ENCODE measurements around the gene MISP.

Gene MISP

DNA sequence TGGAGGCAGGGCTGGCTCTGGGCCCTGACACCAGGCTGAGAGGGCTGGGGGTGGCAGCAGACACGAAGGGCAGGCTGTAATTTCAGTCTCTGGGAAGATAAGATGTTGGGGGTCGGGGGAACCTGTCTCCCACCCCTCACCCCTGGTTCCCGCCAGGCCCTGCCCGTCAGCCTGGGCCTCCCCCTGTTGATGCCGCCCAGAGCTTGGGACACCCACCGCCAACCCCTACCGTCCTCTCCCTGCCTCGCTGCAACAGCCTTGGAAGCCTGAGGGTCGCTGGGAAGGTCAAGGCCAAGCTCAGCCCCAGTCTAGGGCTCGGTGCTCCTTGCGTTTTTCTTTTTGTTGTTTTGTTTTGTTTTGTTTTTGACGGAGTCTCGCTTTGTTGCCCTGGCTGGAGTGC lies 27.7 kb upstream of the MISP start:
- no peak overlapping the region for H4K12ac ChIP-seq (ENCODE audit: low read depth, low read length)
- H2AFZ ChIP-seq (ENCODE audit: insufficient read depth, low read length, poor library complexity): no peak overlapping the region
- no peak overlapping the region for H3K4ac ChIP-seq (ENCODE audit: low read depth, low read length)
- peaks cover 0 to 2% of the 10 kb centered on the region in 2 experiments for H3K36me3 ChIP-seq (ENCODE audit: control insufficient read depth in 1 of 2, insufficient read depth in 2 of 2, low read length in 2 of 2)
- H2BK12ac ChIP-seq (ENCODE audit: low read length): no peak overlapping the region
- no peak overlapping the region for H4K91ac ChIP-seq (ENCODE audit: low read depth, low read length)
- no peak overlapping the region for H3K27ac ChIP-seq (ENCODE audit: low read depth, low read length)
- H3K4me2 ChIP-seq (ENCODE audit: low read length): no peak overlapping the region
- no peaks in the 10 kb centered on the region for H3K79me1 ChIP-seq (ENCODE audit: low read length)
- H3K9ac ChIP-seq (ENCODE audit: low read length): no peak overlapping the region
- no peak for DNase-seq
- H3K27me3 ChIP-seq (ENCODE audit: insufficient read depth, low read length): no peaks in the 10 kb centered on the region
- no peak overlapping the region for H3K18ac ChIP-seq (ENCODE audit: low read length)
- H2BK5ac ChIP-seq (ENCODE audit: low read depth, low read length, poor library complexity): no peak overlapping the region
- no peak overlapping the region for H2BK120ac ChIP-seq (ENCODE audit: insufficient read depth, low read length, poor library complexity)
- WGBS (ENCODE audit: extremely low coverage, insufficient coverage, insufficient read length): no CpG with 5 or more reads among the region's 13 CpGs
- no peak overlapping the region for H3K4me3 ChIP-seq (ENCODE audit: low read depth, low read length)
- H4K8ac ChIP-seq (ENCODE audit: low read depth, low read length): no peak overlapping the region
- H3K4me1 ChIP-seq (ENCODE audit: control insufficient read depth in 1 of 2, insufficient read depth in 2 of 2, low read length in 2 of 2): no peaks in the 10 kb centered on the region
- H3K9me3 ChIP-seq (ENCODE audit: insufficient read depth, low read depth, low read length): no peaks in the 10 kb centered on the region
- H2AK5ac ChIP-seq (ENCODE audit: low read length): no peak overlapping the region
- no peak overlapping the region for H3K23ac ChIP-seq (ENCODE audit: low read length)
- H3K14ac ChIP-seq (ENCODE audit: low read length): no peak overlapping the region
- no peaks in the 10 kb centered on the region for H3K79me2 ChIP-seq (ENCODE audit: control insufficient read depth, insufficient read depth, low read length, poor library complexity)

DNA sequence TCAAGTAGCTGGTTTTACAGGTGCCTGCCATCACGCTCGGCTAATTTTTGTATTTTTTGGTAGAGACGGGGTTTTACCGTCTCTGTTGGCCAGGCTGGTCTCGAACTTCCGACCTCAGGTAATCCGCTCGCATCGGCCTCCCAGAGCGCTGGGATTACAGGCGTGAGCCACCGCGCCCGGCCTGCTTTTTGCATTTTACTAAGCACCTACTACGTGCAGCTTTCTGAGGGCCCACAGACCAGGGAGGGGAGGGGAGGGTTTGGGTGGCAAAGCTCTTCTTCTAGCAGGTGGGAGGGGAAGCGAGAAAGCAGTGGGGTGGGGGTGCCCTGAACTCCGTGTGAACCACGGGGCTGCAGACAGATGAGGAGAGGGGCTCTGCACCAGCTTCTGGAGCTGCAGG lies 27.2 kb upstream of the MISP start:
- Histone ChIP-seq H3K9ac (ENCODE audit: low read length) (no peak overlapping the region), H3K4me3 (ENCODE audit: low read depth, low read length) (no peak overlapping the region), H2BK120ac (ENCODE audit: insufficient read depth, low read length, poor library complexity) (no peak overlapping the region), H3K4ac (ENCODE audit: low read depth, low read length) (no peak overlapping the region), H3K18ac (ENCODE audit: low read length) (no peak overlapping the region), H2AFZ (ENCODE audit: insufficient read depth, low read length, poor library complexity) (no peak overlapping the region), H2BK12ac (ENCODE audit: low read length) (no peak overlapping the region), H3K9me3 (ENCODE audit: insufficient read depth, low read depth, low read length) (no peaks in the 10 kb centered on the region), H3K23ac (ENCODE audit: low read length) (no peak overlapping the region), H3K14ac (ENCODE audit: low read length) (no peak overlapping the region), H3K79me2 (ENCODE audit: control insufficient read depth, insufficient read depth, low read length, poor library complexity) (no peaks in the 10 kb centered on the region), H3K4me2 (ENCODE audit: low read length) (no peak overlapping the region), H2AK5ac (ENCODE audit: low read length) (no peak overlapping the region), H3K27me3 (ENCODE audit: insufficient read depth, low read length) (no peaks in the 10 kb centered on the region), H3K36me3 (ENCODE audit: control insufficient read depth in 1 of 2, insufficient read depth in 2 of 2, low read length in 2 of 2) (peaks cover 0 to 2% of the 10 kb centered on the region in 2 experiments), H4K91ac (ENCODE audit: low read depth, low read length) (no peak overlapping the region), H3K27ac (ENCODE audit: low read depth, low read length) (no peak overlapping the region), H4K12ac (ENCODE audit: low read depth, low read length) (no peak overlapping the region), H2BK5ac (ENCODE audit: low read depth, low read length, poor library complexity) (no peak overlapping the region), H4K8ac (ENCODE audit: low read depth, low read length) (no peak overlapping the region), H3K4me1 (ENCODE audit: control insufficient read depth in 1 of 2, insufficient read depth in 2 of 2, low read length in 2 of 2) (no peaks in the 10 kb centered on the region), H3K79me1 (ENCODE audit: low read length) (no peaks in the 10 kb centered on the region)
- no peak for DNase-seq
- WGBS (ENCODE audit: extremely low coverage, insufficient coverage, insufficient read length): no CpG with 5 or more reads among the region's 18 CpGs

GRCh38 chr19:725461-726089 lies 25.3 kb upstream of the MISP start:
- Histone ChIP-seq H2AFZ (ENCODE audit: insufficient read depth, low read length, poor library complexity) (no peak overlapping the region), H2BK5ac (ENCODE audit: low read depth, low read length, poor library complexity) (no peak overlapping the region), H3K4ac (ENCODE audit: low read depth, low read length) (no peak overlapping the region), H3K9me3 (ENCODE audit: insufficient read depth, low read depth, low read length) (no peaks in the 10 kb centered on the region), H3K79me1 (ENCODE audit: low read length) (no peaks in the 10 kb centered on the region), H3K27me3 (ENCODE audit: insufficient read depth, low read length) (no peaks in the 10 kb centered on the region), H2AK5ac (ENCODE audit: low read length) (no peak overlapping the region), H4K12ac (ENCODE audit: low read depth, low read length) (no peak overlapping the region), H4K91ac (ENCODE audit: low read depth, low read length) (no peak overlapping the region), H3K18ac (ENCODE audit: low read length) (no peak overlapping the region), H2BK120ac (ENCODE audit: insufficient read depth, low read length, poor library complexity) (no peak overlapping the region), H3K4me1 (ENCODE audit: control insufficient read depth in 1 of 2, insufficient read depth in 2 of 2, low read length in 2 of 2) (no peaks in the 10 kb centered on the region), H3K9ac (ENCODE audit: low read length) (no peak overlapping the region), H3K4me2 (ENCODE audit: low read length) (no peak overlapping the region), H3K27ac (ENCODE audit: low read depth, low read length) (no peak overlapping the region), H3K79me2 (ENCODE audit: control insufficient read depth, insufficient read depth, low read length, poor library complexity) (no peaks in the 10 kb centered on the region), H3K14ac (ENCODE audit: low read length) (no peak overlapping the region), H3K36me3 (ENCODE audit: control insufficient read depth in 1 of 2, insufficient read depth in 2 of 2, low read length in 2 of 2) (peaks cover 0 to 2% of the 10 kb centered on the region in 2 experiments), H3K23ac (ENCODE audit: low read length) (no peak overlapping the region), H3K4me3 (ENCODE audit: low read depth, low read length) (no peak overlapping the region), H4K8ac (ENCODE audit: low read depth, low read length) (no peak overlapping the region), H2BK12ac (ENCODE audit: low read length) (no peak overlapping the region)
- DNase-seq: no peak
- no CpG with 5 or more reads among the region's 13 CpGs for WGBS (ENCODE audit: extremely low coverage, insufficient coverage, insufficient read length)

GRCh38 chr19:726993-727956 lies 23.6 kb upstream of the MISP start:
- Histone ChIP-seq H2BK12ac (ENCODE audit: low read length) (no peak overlapping the region), H3K4me1 (ENCODE audit: control insufficient read depth in 1 of 2, insufficient read depth in 2 of 2, low read length in 2 of 2) (no peaks in the 10 kb centered on the region), H4K8ac (ENCODE audit: low read depth, low read length) (no peak overlapping the region), H4K91ac (ENCODE audit: low read depth, low read length) (no peak overlapping the region), H2BK5ac (ENCODE audit: low read depth, low read length, poor library complexity) (no peak overlapping the region), H3K18ac (ENCODE audit: low read length) (no peak overlapping the region), H3K79me2 (ENCODE audit: control insufficient read depth, insufficient read depth, low read length, poor library complexity) (no peaks in the 10 kb centered on the region), H3K27ac (ENCODE audit: low read depth, low read length) (no peak overlapping the region), H3K79me1 (ENCODE audit: low read length) (no peaks in the 10 kb centered on the region), H3K36me3 (ENCODE audit: control insufficient read depth in 1 of 2, insufficient read depth in 2 of 2, low read length in 2 of 2) (peaks cover 0 to 2% of the 10 kb centered on the region in 2 experiments), H3K4me3 (ENCODE audit: low read depth, low read length) (no peak overlapping the region), H3K9ac (ENCODE audit: low read length) (no peak overlapping the region), H2BK120ac (ENCODE audit: insufficient read depth, low read length, poor library complexity) (no peak overlapping the region), H3K14ac (ENCODE audit: low read length) (no peak overlapping the region), H3K9me3 (ENCODE audit: insufficient read depth, low read depth, low read length) (no peaks in the 10 kb centered on the region), H4K12ac (ENCODE audit: low read depth, low read length) (no peak overlapping the region), H3K27me3 (ENCODE audit: insufficient read depth, low read length) (no peaks in the 10 kb centered on the region), H2AK5ac (ENCODE audit: low read length) (no peak overlapping the region), H3K23ac (ENCODE audit: low read length) (no peak overlapping the region), H3K4me2 (ENCODE audit: low read length) (no peak overlapping the region), H2AFZ (ENCODE audit: insufficient read depth, low read length, poor library complexity) (no peak overlapping the region), H3K4ac (ENCODE audit: low read depth, low read length) (no peak overlapping the region)
- DNase-seq: no peak
- no CpG with 5 or more reads among the region's 43 CpGs for WGBS (ENCODE audit: extremely low coverage, insufficient coverage, insufficient read length)

All from trophoblast cell (in vitro differentiated cells and primary cell).